Stimulated activated CD4-positive, alpha-beta T cell treated with anti-CD3 and anti-CD28 coated beads, Interleukin-1b, Interleukin-23, amount 100 ng/mL, for 48 hours (primary cell): Measurements from ENCODE around the gene MMP23B.

Experiments used
- DNase-seq: peaks from one replicate; pipeline ENCODE4 v3.0.0-alpha.2; 2020

Gene MMP23B

GRCh38 chr1:1602968-1603506 is 28.9 kb upstream of the MMP23B start:
- DNase-seq: no peak

- no peak for DNase-seq
These were observed 28.2 kb upstream of the MMP23B start for GRCh38 chr1:1603671-1604373.

GRCh38 chr1:1604374-1605033 is 27.5 kb upstream of the MMP23B start:
- DNase-seq: no peak

- DNase-seq: no peak
These were observed 26.9 kb upstream of the MMP23B start for GRCh38 chr1:1605034-1605591.

- DNase-seq: no peak
These were observed 26.2 kb upstream of the MMP23B start for GRCh38 chr1:1605724-1606123.

GRCh38 chr1:1606232-1606631 is 25.7 kb upstream of the MMP23B start:
- no peak for DNase-seq

GRCh38 chr1:1609822-1610485 is 22.0 kb upstream of the MMP23B start:
- DNase-seq: no peak

- no peak for DNase-seq
These were observed 21.2 kb upstream of the MMP23B start for GRCh38 chr1:1610796-1611195.

- DNase-seq: no peak
These were observed 19.9 kb upstream of the MMP23B start for GRCh38 chr1:1612104-1612400.

- no peak for DNase-seq
These were observed 18.4 kb upstream of the MMP23B start for GRCh38 chr1:1613509-1614082.

GRCh38 chr1:1614204-1614953 is 17.6 kb upstream of the MMP23B start:
- DNase-seq: peak; percentile 63

- DNase-seq: no peak
These were observed 17.1 kb upstream of the MMP23B start for GRCh38 chr1:1614954-1615255.

GRCh38 chr1:1615256-1616044 is 16.5 kb upstream of the MMP23B start, which contains the start of gene MIB2:
Gene MIB2 (plus strand): TSS chr1:1615500. CDS start chr1:1623453, 7,953 bp downstream.
- DNase-seq: peak; percentile 98

- DNase-seq: no peak
These were observed 15.8 kb upstream of the MMP23B start for GRCh38 chr1:1616045-1616790.

GRCh38 chr1:1616838-1617237 is 15.1 kb upstream of the MMP23B start:
- DNase-seq: no peak

- no peak for DNase-seq
These were observed 14.5 kb upstream of the MMP23B start for GRCh38 chr1:1617516-1617915.

- no peak for DNase-seq
These were observed 14.0 kb upstream of the MMP23B start for GRCh38 chr1:1617925-1618324.

GRCh38 chr1:1618396-1619068 is 13.4 kb upstream of the MMP23B start:
- DNase-seq: no peak

- DNase-seq: no peak
These were observed 12.0 kb upstream of the MMP23B start for GRCh38 chr1:1619917-1620361.

- DNase-seq: no peak
These were observed 11.4 kb upstream of the MMP23B start for GRCh38 chr1:1620433-1621139.
